Sigmoid colon (tissue), 7 donors: ENCODE results near the gene MTMR3. TPM values are rescaled to one million over a fixed set of nuclear protein-coding genes. Genes with fewer than 3 reads are reported as not detected.

Experiments
- DNase-seq: peaks from one replicate; pipeline ENCODE4 v3.0.0-alpha.2; 2019
- H3K27ac ChIP-seq, 4 donors: fragments of 200-600 bp; sonication (generic); one replicate each; pipeline ENCODE4 v1.5.1; 2016 to 2019; ENCODE audit warnings: mild to moderate bottlenecking in 1 of 4
- H3K27me3 ChIP-seq, 3 donors: fragments of 200-600 bp; sonication (generic); one replicate each; pipeline ENCODE4 v1.5.1; 2019; ENCODE audit warnings: mild to moderate bottlenecking in 1 of 3
- H3K36me3 ChIP-seq, 4 donors: fragments of 200-600 bp; sonication (generic); one replicate each; pipeline ENCODE4 v1.5.1; 2016 to 2019
- H3K4me1 ChIP-seq, 4 donors: fragments of 200-600 bp; sonication (generic); one replicate each; pipeline ENCODE4 v1.5.1; 2017 to 2019
- H3K4me3 ChIP-seq, 4 donors: fragments of 200-600 bp; sonication (generic); one replicate each; pipeline ENCODE4 v1.5.1; 2017 to 2019; ENCODE audit warnings: mild to moderate bottlenecking in 2 of 4, moderate library complexity in 1 of 4
- H3K9me3 ChIP-seq, 4 donors: fragments of 200-600 bp in 3 of 4; sonication (generic) in 3 of 4; one replicate each; pipeline versions ENCODE4 v1.5.1 to v1.6.1; 2013 to 2019
- CTCF ChIP-seq, 4 experiments: fragments of 450-650 bp in 3 of 4; fragments of 200-600 bp in 1 of 4; IDR thresholded peaks; one replicate each; pipeline ENCODE4 v1.5.1; 2016 to 2019; ENCODE audit warnings: antibody characterized with exemption in 4 of 4, mild to moderate bottlenecking in 3 of 4, moderate library complexity in 2 of 4
- EP300 ChIP-seq, 4 donors: sonication (generic); formaldehyde crosslinking; IDR thresholded peaks; one replicate each; pipeline ENCODE4 v1.6.1; 2017; ENCODE audit warnings: antibody characterized with exemption in 4 of 4
- POLR2A ChIP-seq, 2 donors: fragments of 450-650 bp; IDR thresholded peaks; one replicate each; pipeline ENCODE4 v1.6.1; 2016; ENCODE audit warnings: antibody characterized with exemption in 2 of 2, mild to moderate bottlenecking in 2 of 2, moderate library complexity in 2 of 2
- POLR2AphosphoS5 ChIP-seq, 4 donors: sonication (generic); formaldehyde crosslinking; IDR thresholded peaks; one replicate each; pipeline ENCODE4 v1.6.1; 2017; ENCODE audit warnings: antibody characterized with exemption in 4 of 4
- WGBS, 2 donors: extraction: QIAGEN DNeasy Blood & Tissue Kit; methylation state at CpG; one replicate each; pipeline ENCODE4 v1.1.7; 2013; 5-methylcytosine and 5-hydroxymethylcytosine counted together
- intact Hi-C: fragments of 100-400 bp; cut with DNase I; formaldehyde crosslinking; loops from one replicate; pipeline ENCODE4 v1.15.1; 2023
- polyA plus RNA-seq, 3 donors: library from polyadenylated mRNA; stranded (reverse); fragments of 200-250 nt; gene quantifications; one replicate each; pipeline ENCODE4 v1.2.3, GENCODE V29; 2013
- total RNA-seq, 4 donors: library from RNA; depleted of rRNA; stranded (reverse); fragments of >200 nt; gene quantifications; one replicate each; pipeline ENCODE4 v1.1.0, GENCODE V29; 2016
- donor health status: healthy with polysubstance abuse.
- donor health status: Bipolar disorder and iron deficiency.
- donor health status: healthy.

The MTMR3 gene
- total and polyA plus RNA-seq, 7 donors: 6.6 to 52.3 (median 40.7) TPM

- no peaks in the 10 kb centered on the region for H3K27me3 ChIP-seq
- peaks cover 0 to 30% (median 8%) of the 10 kb centered on the region in 4 donors for H3K4me1 ChIP-seq
- H3K36me3 ChIP-seq: peaks cover 0 to 40% (median 0%) of the 10 kb centered on the region in 4 donors
- H3K27ac ChIP-seq: no peak overlapping the region
- 90 to 95% methylated on average over 2 of the region's 2 CpGs for WGBS, 2 donors
- H3K9me3 ChIP-seq: no peaks in the 10 kb centered on the region
- no peak for DNase-seq
- H3K4me3 ChIP-seq: no peak overlapping the region
- no peak for TF ChIP-seq EP300 (IDR thresholded peaks at IDR 0.05)
- TF ChIP-seq CTCF (IDR thresholded peaks at IDR 0.05): no peak
- TF ChIP-seq POLR2A (IDR thresholded peaks at IDR 0.05): no peak
- intact Hi-C loops: loop anchor here (5.0 kb wide), 2 partner anchors 233 to 313 kb away; partner anchors contain the start of genes UQCR10 and ZMAT5
Observed at GRCh38 chr22:30000566-30000965, 117.6 kb downstream of the MTMR3 start.

- Histone ChIP-seq H3K4me3 (no peak overlapping the region), H3K27ac (no peak overlapping the region), H3K36me3 (peaks cover 0 to 43% (median 0%) of the 10 kb centered on the region in 4 donors), H3K9me3 (no peaks in the 10 kb centered on the region), H3K4me1 (peaks cover 0 to 30% (median 9%) of the 10 kb centered on the region in 4 donors), H3K27me3 (no peaks in the 10 kb centered on the region)
- no peak for DNase-seq
- TF ChIP-seq POLR2AphosphoS5 (IDR thresholded peaks at IDR 0.05): no peak
- no peak for TF ChIP-seq POLR2A (IDR thresholded peaks at IDR 0.05)
- TF ChIP-seq CTCF (IDR thresholded peaks at IDR 0.05): no peak
- TF ChIP-seq EP300 (IDR thresholded peaks at IDR 0.05): no peak
- WGBS, 2 donors: 18 to 63% methylated on average over 3 of the region's 3 CpGs
- intact Hi-C loops: loop anchor here (5.0 kb wide), 2 partner anchors 234 to 314 kb away; partner anchors contain the start of genes UQCR10 and ZMAT5
Observed at GRCh38 chr22:30001459-30001858, 118.5 kb downstream of the MTMR3 start.

- TF ChIP-seq POLR2AphosphoS5 (IDR thresholded peaks at IDR 0.05) (no peak), POLR2A (IDR thresholded peaks at IDR 0.05) (no peak), EP300 (IDR thresholded peaks at IDR 0.05) (no peak), CTCF (IDR thresholded peaks at IDR 0.05) (no peak)
- no peak overlapping the region for H3K27ac ChIP-seq
- H3K4me1 ChIP-seq: peaks cover 0 to 18% (median 8%) of the 10 kb centered on the region in 4 donors
- DNase-seq: no peak
- H3K9me3 ChIP-seq: no peaks in the 10 kb centered on the region
- H3K4me3 ChIP-seq: no peak overlapping the region
- no peaks in the 10 kb centered on the region for H3K27me3 ChIP-seq
- H3K36me3 ChIP-seq: peaks cover 4 to 58% (median 8%) of the 10 kb centered on the region in 4 donors
- 24 to 69% methylated on average over 4 of the region's 4 CpGs for WGBS, 2 donors
- intact Hi-C loops: loop anchor here (5.0 kb wide), 2 partner anchors 236 to 316 kb away; partner anchors contain the start of genes UQCR10 and ZMAT5
Observed at GRCh38 chr22:30002861-30003486, 120.0 kb downstream of the MTMR3 start.

- H3K27me3 ChIP-seq: no peaks in the 10 kb centered on the region
- H3K27ac ChIP-seq: no peak overlapping the region
- H3K4me1 ChIP-seq: peaks cover 0 to 18% (median 8%) of the 10 kb centered on the region in 4 donors
- no peaks in the 10 kb centered on the region for H3K9me3 ChIP-seq
- intact Hi-C loops: loop anchor here (2.0 to 5.0 kb wide), 3 partner anchors 117 to 317 kb away; partner anchors contain the start of genes UQCR10 and ZMAT5
- H3K36me3 ChIP-seq: peaks cover 8 to 64% (median 16%) of the 10 kb centered on the region in 4 donors
- H3K4me3 ChIP-seq: no peak overlapping the region
- DNase-seq: no peak
- TF ChIP-seq EP300 (IDR thresholded peaks at IDR 0.05): no peak
- no peak for TF ChIP-seq POLR2A (IDR thresholded peaks at IDR 0.05)
- no peak for TF ChIP-seq POLR2AphosphoS5 (IDR thresholded peaks at IDR 0.05)
- no peak for TF ChIP-seq CTCF (IDR thresholded peaks at IDR 0.05)
- 83 to 87% methylated on average over 1 of the region's 1 CpG for WGBS, 2 donors
Observed at GRCh38 chr22:30004101-30004500, 121.1 kb downstream of the MTMR3 start.
